Neuronal stem cell (in vitro differentiated cells): ENCODE measurements around the gene TSPAN4.

Source experiments
- DNase-seq: peaks from one replicate; pipeline ENCODE4 v3.0.0-alpha.2; 2013; ENCODE audit warnings: low spot score
- H2AFZ ChIP-seq: one replicate; pipeline ENCODE4 v1.6.1; 2013; ENCODE audit warnings: mild to moderate bottlenecking, low read length, inconsistent platforms
- H2AK5ac ChIP-seq: 2 replicates; pipeline ENCODE4 v1.6.1; 2013; ENCODE audit warnings: low read depth, mild to moderate bottlenecking, inconsistent platforms, low read length, moderate library complexity, mixed read lengths
- H2BK120ac ChIP-seq: 2 replicates; pipeline ENCODE4 v1.6.1; 2013; ENCODE audit warnings: low read depth, mild to moderate bottlenecking, inconsistent platforms, low read length, moderate library complexity, mixed read lengths
- H2BK12ac ChIP-seq: one replicate; pipeline ENCODE4 v1.6.1; 2013; ENCODE audit warnings: low read length, inconsistent platforms
- H2BK15ac ChIP-seq: 2 replicates; pipeline ENCODE4 v1.6.1; 2013; ENCODE audit warnings: mild to moderate bottlenecking, low read length, inconsistent platforms, mixed read lengths
- H2BK5ac ChIP-seq: one replicate; pipeline ENCODE4 v1.6.1; 2013; ENCODE audit warnings: inconsistent platforms, mild to moderate bottlenecking, low read length, moderate library complexity
- H3K14ac ChIP-seq: one replicate; pipeline ENCODE4 v1.6.1; 2013; ENCODE audit warnings: low read length, inconsistent platforms
- H3K18ac ChIP-seq: 2 replicates; pipeline ENCODE4 v1.6.1; 2013; ENCODE audit warnings: low read length, inconsistent platforms
- H3K23ac ChIP-seq: 2 replicates; pipeline ENCODE4 v1.6.1; 2013; ENCODE audit warnings: low read depth, mild to moderate bottlenecking, mixed read lengths, low read length, inconsistent platforms; ENCODE audit not compliant: poor library complexity
- H3K27ac ChIP-seq: replicated peaks from 3 replicates; pipeline ENCODE4 v1.5.1; 2013; ENCODE audit warnings: low read length, inconsistent platforms
- H3K27me3 ChIP-seq, 3 experiments: 2 replicates each; pipeline ENCODE4 v1.6.1; 2013; ENCODE audit warnings: low read length in 3 of 3, mild to moderate bottlenecking in 2 of 3, inconsistent platforms in 1 of 3, low read depth in 1 of 3, mixed read lengths in 1 of 3, moderate library complexity in 1 of 3; ENCODE audit not compliant: control insufficient read depth in 3 of 3, insufficient read depth in 3 of 3
- H3K36me3 ChIP-seq, 2 donors: replicated peaks in 1 of 2; 2 replicates each; pipeline ENCODE4 v1.6.1; 2013; ENCODE audit warnings: low read length in 2 of 2; ENCODE audit not compliant: control insufficient read depth in 2 of 2, insufficient read depth in 2 of 2
- H3K4ac ChIP-seq: 2 replicates; pipeline ENCODE4 v1.6.1; 2013; ENCODE audit warnings: inconsistent platforms, mild to moderate bottlenecking, low read length, moderate library complexity
- H3K4me1 ChIP-seq, 2 donors: 1 replicate in 1 of 2; 2 replicates in 1 of 2; pipeline ENCODE4 v1.6.1; 2013; ENCODE audit warnings: low read length in 2 of 2, low read depth in 1 of 2; ENCODE audit not compliant: control insufficient read depth in 2 of 2, insufficient read depth in 1 of 2
- H3K4me2 ChIP-seq: one replicate; pipeline ENCODE4 v1.6.1; 2013; ENCODE audit warnings: mild to moderate bottlenecking, low read length, inconsistent platforms; ENCODE audit not compliant: insufficient read depth, poor library complexity, severe bottlenecking
- H3K4me3 ChIP-seq, 2 donors: 2 replicates each; pipeline ENCODE4 v1.5.1; 2013; ENCODE audit warnings: low read length in 2 of 2, mild to moderate bottlenecking in 2 of 2, inconsistent platforms in 1 of 2, moderate library complexity in 1 of 2
- H3K79me1 ChIP-seq: one replicate; pipeline ENCODE4 v1.6.1; 2013; ENCODE audit warnings: low read depth, mild to moderate bottlenecking, inconsistent platforms, low read length, moderate library complexity
- H3K9ac ChIP-seq: one replicate; pipeline ENCODE4 v1.6.1; 2013; ENCODE audit warnings: mild to moderate bottlenecking, low read depth, low read length, inconsistent platforms; ENCODE audit not compliant: poor library complexity
- H3K9me3 ChIP-seq, 2 donors: replicated peaks in 1 of 2; 2 replicates each; pipeline versions ENCODE3 to v1.6.1; 2013; ENCODE audit warnings: low read length in 2 of 2, mild to moderate bottlenecking in 2 of 2, inconsistent platforms in 1 of 2, low read depth in 1 of 2, mixed read lengths in 1 of 2, moderate library complexity in 1 of 2; ENCODE audit not compliant: control insufficient read depth in 2 of 2, insufficient read depth in 1 of 2
- H4K8ac ChIP-seq: one replicate; pipeline ENCODE4 v1.6.1; 2013; ENCODE audit warnings: low read depth, mild to moderate bottlenecking, inconsistent platforms, low read length, moderate library complexity
- H4K91ac ChIP-seq: one replicate; pipeline ENCODE4 v1.6.1; 2013; ENCODE audit warnings: low read length, low read depth, mild to moderate bottlenecking, inconsistent platforms; ENCODE audit not compliant: poor library complexity
- WGBS, 2 donors: extraction: QIAGEN DNeasy Blood & Tissue Kit; methylation state at CpG; one replicate each; pipeline ENCODE4 v1.1.7; 2013; ENCODE audit warnings: missing lambda C conversion rate in 2 of 2, mixed read lengths in 1 of 2; ENCODE audit not compliant: insufficient read length in 2 of 2, insufficient replicate concordance in 1 of 2; ENCODE audit errors: extremely low coverage in 2 of 2; 5-methylcytosine and 5-hydroxymethylcytosine counted together

Gene TSPAN4

DNA sequence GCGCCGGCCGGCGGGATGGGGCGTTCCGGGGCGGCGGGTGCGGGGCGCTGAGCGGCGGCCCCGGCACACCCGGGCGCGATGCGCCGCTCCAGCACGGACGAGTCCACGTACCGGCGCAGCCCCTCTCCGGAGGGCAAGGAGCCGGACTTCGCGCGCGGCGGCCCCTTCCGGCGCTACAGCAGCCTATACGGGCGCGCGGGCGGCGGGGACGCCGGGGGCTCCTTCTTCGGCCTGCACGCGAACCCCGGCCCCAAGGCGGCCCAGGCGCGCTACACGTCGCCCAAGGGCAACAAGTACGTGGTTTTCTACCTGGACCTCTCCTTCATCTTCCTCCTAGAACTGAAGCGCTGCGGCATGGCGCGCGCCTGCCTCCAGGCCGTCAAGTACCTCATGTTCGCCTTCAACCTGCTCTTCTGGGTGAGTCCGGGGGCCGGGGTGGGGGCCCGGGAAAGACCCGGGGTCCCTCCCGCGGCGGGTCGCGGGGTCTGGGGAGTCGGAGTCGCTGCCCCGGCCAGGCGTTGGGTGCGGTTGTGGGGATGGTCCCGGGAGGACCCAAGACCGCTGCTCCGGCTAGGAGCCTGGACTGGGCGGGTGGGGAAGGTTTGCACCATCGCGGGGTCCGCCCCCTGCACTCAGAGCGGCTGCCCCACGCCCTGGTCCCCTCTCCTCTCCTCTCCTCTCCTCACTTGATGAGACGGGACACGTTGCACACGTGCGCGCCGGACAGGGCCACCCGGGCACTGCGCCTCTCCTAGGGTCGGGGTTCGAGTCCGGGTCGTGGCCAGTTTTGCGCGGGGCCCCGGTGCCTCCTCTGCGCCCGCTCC, 7.5 kb downstream of the TSPAN4 start:
- Histone ChIP-seq H3K36me3 (no peaks in the 10 kb centered on the region), H3K79me1 (peaks cover 17% of the 10 kb centered on the region), H3K4me1 (peaks cover 35 to 51% of the 10 kb centered on the region in 2 donors), H4K8ac (no peak overlapping the region), H2BK12ac (peak overlapping the region; percentile 73), H4K91ac (no peak overlapping the region), H3K14ac (peak overlapping the region; percentile 94), H2BK5ac (peak overlapping the region; percentile 39), H3K4me3 (peak overlapping the region; percentile 62 to 84), H3K9ac (peak overlapping the region; percentile 88), H2BK120ac (no peak overlapping the region), H2BK15ac (peak overlapping the region; percentile 85), H3K4ac (no peak overlapping the region), H3K23ac (peak overlapping the region; percentile 80), H3K18ac (peak overlapping the region; percentile 94), H3K4me2 (peak overlapping the region; percentile 98), H2AK5ac (peak overlapping the region; percentile 96), H2AFZ (peak overlapping the region; percentile 83), H3K9me3 (no peaks in the 10 kb centered on the region), H3K27me3 (peaks cover 0 to 20% (median 0%) of the 10 kb centered on the region in 3 experiments), H3K27ac (no peak overlapping the region)
- no peak for DNase-seq
- WGBS, 2 donors, result no CpG with 5 or more reads among the region's 97 CpGs

DNA sequence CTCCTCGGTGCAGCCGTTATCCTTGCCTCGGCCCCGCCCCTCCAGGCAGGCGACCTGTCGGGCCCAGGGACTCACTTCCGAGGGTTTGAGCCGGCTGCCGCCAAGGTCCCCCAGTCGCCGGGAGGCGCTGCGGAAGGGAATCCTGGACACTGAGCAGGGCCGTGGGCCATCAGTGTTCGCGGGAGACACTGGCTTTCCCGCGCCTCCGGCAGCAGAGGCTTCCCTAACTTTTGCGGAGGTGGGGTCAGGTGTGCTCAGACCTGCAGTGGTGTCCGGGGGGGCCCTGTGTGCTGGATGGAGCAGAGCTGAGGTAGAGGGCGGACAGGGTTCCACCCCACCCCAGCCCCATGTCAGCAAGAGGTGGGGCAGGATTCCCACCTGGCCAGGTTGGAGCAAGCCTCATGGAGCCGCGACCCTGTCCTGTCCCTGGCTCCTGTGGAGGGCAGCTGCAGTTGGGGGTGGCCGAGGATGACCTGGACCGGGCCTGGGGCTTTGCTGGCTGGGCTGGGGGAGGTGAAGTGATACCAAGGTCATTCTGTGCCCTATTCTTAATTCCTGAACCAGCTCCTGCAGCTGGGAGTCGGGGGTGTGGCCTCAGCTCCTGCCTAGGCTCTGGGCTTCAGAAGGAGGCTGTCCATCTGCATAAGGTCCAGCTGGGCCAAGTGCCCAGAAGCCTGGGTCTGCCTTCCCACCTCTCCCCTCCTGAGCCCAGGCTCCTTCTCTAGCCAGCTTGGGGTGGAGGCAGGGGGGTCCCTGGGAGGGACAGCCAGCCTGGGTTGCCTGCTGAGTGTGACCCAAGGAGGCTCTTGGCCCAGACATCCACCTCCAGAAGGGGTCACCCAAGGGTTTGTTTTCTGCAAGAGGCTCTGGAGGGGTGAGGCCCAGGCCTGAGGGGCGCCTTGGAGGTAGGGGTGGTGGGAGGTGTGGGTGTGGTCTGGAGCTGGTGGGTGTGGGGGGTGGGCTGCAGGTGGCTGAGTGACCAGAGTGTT, 8.4 kb downstream of the TSPAN4 start:
- no peak overlapping the region for H3K27ac ChIP-seq
- no peak overlapping the region for H2AFZ ChIP-seq
- no peak for DNase-seq
- no peaks in the 10 kb centered on the region for H3K9me3 ChIP-seq
- H4K91ac ChIP-seq, result no peak overlapping the region
- WGBS, 2 donors, result no CpG with 5 or more reads among the region's 28 CpGs
- peaks cover 19% of the 10 kb centered on the region for H3K79me1 ChIP-seq
- no peaks in the 10 kb centered on the region for H3K36me3 ChIP-seq
- H3K4me2 ChIP-seq, result peak overlapping the region; percentile 98
- H4K8ac ChIP-seq, result peak overlapping the region; percentile 65
- peaks cover 35 to 47% of the 10 kb centered on the region in 2 donors for H3K4me1 ChIP-seq
- H3K23ac ChIP-seq, result peak overlapping the region; percentile 80
- H3K18ac ChIP-seq, result peak overlapping the region; percentile 90
- H2BK120ac ChIP-seq, result peak overlapping the region; percentile 87
- H3K4me3 ChIP-seq, result peak overlapping the region; percentile 62 to 84
- peak overlapping the region; percentile 85 for H2BK15ac ChIP-seq
- no peak overlapping the region for H3K4ac ChIP-seq
- peak overlapping the region; percentile 94 for H3K14ac ChIP-seq
- H2BK12ac ChIP-seq, result no peak overlapping the region
- peaks cover 0 to 20% (median 0%) of the 10 kb centered on the region in 3 experiments for H3K27me3 ChIP-seq
- peak overlapping the region; percentile 39 for H2BK5ac ChIP-seq
- H3K9ac ChIP-seq, result peak overlapping the region; percentile 88
- H2AK5ac ChIP-seq, result peak overlapping the region; percentile 96

- peak overlapping the region; percentile 98 for H2AK5ac ChIP-seq
- H2BK5ac ChIP-seq, result no peak overlapping the region
- peak overlapping the region; percentile 98 for H2BK15ac ChIP-seq
- peak overlapping the region; percentile 55 for H3K23ac ChIP-seq
- H3K36me3 ChIP-seq, result no peaks in the 10 kb centered on the region
- H4K8ac ChIP-seq, result no peak overlapping the region
- H3K9me3 ChIP-seq, result no peaks in the 10 kb centered on the region
- no peak overlapping the region for H4K91ac ChIP-seq
- no peak overlapping the region for H3K4me3 ChIP-seq
- H3K14ac ChIP-seq, result peak overlapping the region; percentile 38
- no peak overlapping the region for H2BK12ac ChIP-seq
- WGBS, 2 donors, result no CpG with 5 or more reads among the region's 15 CpGs
- no peak overlapping the region for H3K4ac ChIP-seq
- H3K79me1 ChIP-seq, result peaks cover 23% of the 10 kb centered on the region
- H3K18ac ChIP-seq, result peak overlapping the region; percentile 48
- no peak overlapping the region for H2AFZ ChIP-seq
- peaks cover 42 to 46% of the 10 kb centered on the region in 2 donors for H3K4me1 ChIP-seq
- DNase-seq, result no peak
- H3K27ac ChIP-seq, result no peak overlapping the region
- no peak overlapping the region for H2BK120ac ChIP-seq
- H3K4me2 ChIP-seq, result no peak overlapping the region
- peaks cover 0 to 20% (median 0%) of the 10 kb centered on the region in 3 experiments for H3K27me3 ChIP-seq
- H3K9ac ChIP-seq, result no peak overlapping the region
Measured at GRCh38 chr11:852762-853161, 10.1 kb downstream of the TSPAN4 start.
